Aorta (tissue), 5 donors: ENCODE data around the gene GOLGA8A. TPM values are rescaled to one million over a fixed set of nuclear protein-coding genes. Genes with fewer than 3 reads are reported as not detected.

ENCODE experiments used
- ATAC-seq: fragments of 200-7000 bp; cut with Tn5 transposase; one replicate; pipeline ENCODE4 v1.9.1; 2022; ENCODE audit warnings: moderate library complexity; ENCODE audit not compliant: low FRiP score
- DNase-seq, 2 donors: peaks; one replicate each; pipeline ENCODE4 v3.0.0-alpha.2; 2020
- H3K27ac ChIP-seq, 2 donors: one replicate each; pipeline ENCODE4 v1.5.1; 2013; ENCODE audit warnings: low read length in 2 of 2, mild to moderate bottlenecking in 2 of 2, moderate library complexity in 2 of 2, control low read depth in 1 of 2, inconsistent platforms in 1 of 2, low read depth in 1 of 2
- H3K27me3 ChIP-seq, 2 donors: one replicate each; pipeline ENCODE4 v1.6.1; 2013; ENCODE audit warnings: control low read depth in 1 of 2, low read length in 1 of 2, mild to moderate bottlenecking in 1 of 2, moderate library complexity in 1 of 2; ENCODE audit not compliant: insufficient read depth in 2 of 2, control insufficient read depth in 1 of 2
- H3K36me3 ChIP-seq, 2 donors: one replicate each; pipeline ENCODE4 v1.6.1; 2013; ENCODE audit warnings: control low read depth in 1 of 2, low read length in 1 of 2, mild to moderate bottlenecking in 1 of 2; ENCODE audit not compliant: insufficient read depth in 2 of 2, control insufficient read depth in 1 of 2
- H3K4me1 ChIP-seq, 2 donors: one replicate each; pipeline ENCODE4 v1.6.1; 2013; ENCODE audit warnings: low read length in 2 of 2, control low read depth in 1 of 2, mild to moderate bottlenecking in 1 of 2, moderate library complexity in 1 of 2; ENCODE audit not compliant: insufficient read depth in 2 of 2, control insufficient read depth in 1 of 2
- H3K4me3 ChIP-seq, 2 donors: one replicate each; pipeline ENCODE4 v1.5.1; 2013; ENCODE audit warnings: low read length in 2 of 2, control low read depth in 1 of 2, mild to moderate bottlenecking in 1 of 2
- H3K9me3 ChIP-seq: one replicate; pipeline ENCODE4 v1.6.1; 2013; ENCODE audit warnings: mild to moderate bottlenecking, low read length; ENCODE audit not compliant: control insufficient read depth
- WGBS, 2 donors: extraction: QIAGEN DNeasy Blood & Tissue Kit; methylation state at CpG; one replicate each; pipeline ENCODE4 v1.1.7; 2013; 5-methylcytosine and 5-hydroxymethylcytosine counted together
- intact Hi-C, 2 donors: fragments of 100-400 bp; cut with DNase I; formaldehyde crosslinking; loops; one replicate each; pipeline versions ENCODE4 v1.14.2 to v1.15.0; 2022
- polyA plus RNA-seq, 2 donors: library from polyadenylated mRNA; stranded (reverse); fragments of 200-250 nt; gene quantifications; one replicate each; pipeline ENCODE4 v1.2.3, GENCODE V29; 2013
- total RNA-seq, 2 donors: library from RNA; stranded (reverse); fragmentation: NEBNext Ultra II Directional; extraction: Animal tissue kit (Norgen Biotek cat#: 25700); gene quantifications; one replicate each; pipeline ENCODE4 v1.2.1, GENCODE V29; 2021
- donor health status: healthy with polysubstance abuse.
- donor health status: Bipolar disorder and iron deficiency.
- donor health status: DM: no; HTN: no; CAD: no.
- donor health status: DM: no; HTN: no; CAD: no.
- donor health status: DM: yes; HTN: yes; CAD: no.

Gene GOLGA8A
- total and polyA plus RNA-seq, 4 donors: 3.6 to 150 (median 100) TPM

DNA sequence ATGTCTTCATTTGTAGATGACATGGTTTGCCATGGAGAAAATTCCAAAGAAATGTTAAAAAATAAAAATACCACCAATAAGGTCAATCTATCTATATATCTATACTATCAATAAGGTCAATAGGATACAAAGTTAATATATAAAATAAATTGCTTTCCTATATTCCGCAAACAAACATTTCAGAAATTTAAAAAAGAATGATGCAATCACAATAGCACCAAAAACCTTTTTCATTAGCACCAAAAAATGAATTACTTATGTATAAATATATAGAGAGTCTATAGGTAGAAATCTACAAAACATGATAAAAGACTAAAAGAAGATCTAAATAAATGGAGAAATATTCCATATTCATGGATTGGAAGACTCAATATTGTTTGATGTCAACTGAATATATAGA lies 22.8 kb upstream of the GOLGA8A start:
- Histone ChIP-seq H3K9me3 (no peaks in the 10 kb centered on the region), H3K36me3 (no peaks in the 10 kb centered on the region), H3K4me1 (no peaks in the 10 kb centered on the region), H3K27ac (no peak overlapping the region), H3K27me3 (no peaks in the 10 kb centered on the region), H3K4me3 (no peak overlapping the region)
- DNase-seq (no peak), ATAC-seq (no peak)
- 93 to 95% methylated on average over 1 of the region's 1 CpG for WGBS, 2 donors
- intact Hi-C loops: no loop called here

- ATAC-seq: no peak
These were observed 19.1 kb upstream of the GOLGA8A start for GRCh38 chr15:34456658-34457057.

GRCh38 chr15:34442891-34443290 lies 5.3 kb upstream of the GOLGA8A start:
- Histone ChIP-seq H3K4me3 (no peak overlapping the region), H3K9me3 (no peaks in the 10 kb centered on the region), H3K27ac (no peak overlapping the region), H3K36me3 (no peaks in the 10 kb centered on the region), H3K27me3 (no peaks in the 10 kb centered on the region), H3K4me1 (no peaks in the 10 kb centered on the region)
- intact Hi-C loops: no loop called here
- ATAC-seq: no peak
- DNase-seq: no peak
- WGBS, 2 donors: 80 to 84% methylated on average over 7 of the region's 7 CpGs

More at GRCh38 chr15:34456658-34457057, 19.1 kb upstream of the GOLGA8A start:
- H3K36me3 ChIP-seq: no peaks in the 10 kb centered on the region
- no peaks in the 10 kb centered on the region for H3K27me3 ChIP-seq
- WGBS, 2 donors: 74 to 81% methylated on average over 9 of the region's 9 CpGs
- no peak overlapping the region for H3K4me3 ChIP-seq
- DNase-seq: no peak
- intact Hi-C loops: no loop called here
- H3K4me1 ChIP-seq: no peaks in the 10 kb centered on the region
- H3K27ac ChIP-seq: no peak overlapping the region
- no peaks in the 10 kb centered on the region for H3K9me3 ChIP-seq

- Histone ChIP-seq H3K27ac (no peak overlapping the region), H3K9me3 (no peaks in the 10 kb centered on the region), H3K4me1 (no peaks in the 10 kb centered on the region), H3K36me3 (no peaks in the 10 kb centered on the region), H3K27me3 (no peaks in the 10 kb centered on the region), H3K4me3 (no peak overlapping the region)
- ATAC-seq: no peak
- intact Hi-C loops: loop anchor here in 1 of 2 donors (10.0 kb wide), 1 partner anchor 75 kb away; no protein-coding TSS in a partner anchor
- WGBS, 2 donors: 80 to 84% methylated on average over 5 of the region's 5 CpGs
- no peak for DNase-seq
These were observed 2.3 kb upstream of the GOLGA8A start for GRCh38 chr15:34439878-34440277.

DNA sequence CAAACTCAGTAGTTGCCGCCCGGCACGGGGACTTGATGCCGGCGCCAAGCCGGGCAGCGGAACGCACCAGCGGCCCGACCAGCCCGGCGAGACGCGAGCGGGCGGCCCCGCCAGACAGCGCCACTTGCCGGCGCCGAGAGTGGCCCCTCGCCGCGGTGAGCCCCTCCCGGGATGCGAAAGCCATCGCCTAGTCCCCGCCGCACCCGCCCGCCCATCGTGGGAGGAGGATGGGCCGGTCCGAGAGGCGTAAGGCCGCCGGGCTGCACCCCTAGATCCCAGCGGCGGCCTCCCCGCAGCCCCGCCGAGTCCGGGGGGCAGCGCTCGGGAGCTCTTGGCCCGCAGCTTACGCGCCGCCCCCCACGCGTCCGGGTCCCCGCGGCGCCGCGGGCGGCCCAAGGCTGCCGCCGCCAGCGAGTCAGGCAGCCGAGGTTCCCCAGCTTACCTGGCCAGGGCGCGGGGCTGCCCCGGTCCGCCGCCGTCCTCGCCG lies 609 bp downstream of the GOLGA8A start:
- WGBS, 2 donors: 0% methylated on average over 45 to 70 of the region's 70 CpGs
- ATAC-seq (no peak), DNase-seq (peak; percentile 63 to 77)
- Histone ChIP-seq H3K36me3 (no peaks in the 10 kb centered on the region), H3K9me3 (no peaks in the 10 kb centered on the region), H3K4me3 (peak overlapping the region; percentile 50 to 56), H3K27me3 (no peaks in the 10 kb centered on the region), H3K4me1 (no peaks in the 10 kb centered on the region), H3K27ac (no peak overlapping the region)
- intact Hi-C loops: loop anchor here in 1 of 2 donors (10.0 kb wide), 1 partner anchor 78 kb away; no protein-coding TSS in a partner anchor

DNA sequence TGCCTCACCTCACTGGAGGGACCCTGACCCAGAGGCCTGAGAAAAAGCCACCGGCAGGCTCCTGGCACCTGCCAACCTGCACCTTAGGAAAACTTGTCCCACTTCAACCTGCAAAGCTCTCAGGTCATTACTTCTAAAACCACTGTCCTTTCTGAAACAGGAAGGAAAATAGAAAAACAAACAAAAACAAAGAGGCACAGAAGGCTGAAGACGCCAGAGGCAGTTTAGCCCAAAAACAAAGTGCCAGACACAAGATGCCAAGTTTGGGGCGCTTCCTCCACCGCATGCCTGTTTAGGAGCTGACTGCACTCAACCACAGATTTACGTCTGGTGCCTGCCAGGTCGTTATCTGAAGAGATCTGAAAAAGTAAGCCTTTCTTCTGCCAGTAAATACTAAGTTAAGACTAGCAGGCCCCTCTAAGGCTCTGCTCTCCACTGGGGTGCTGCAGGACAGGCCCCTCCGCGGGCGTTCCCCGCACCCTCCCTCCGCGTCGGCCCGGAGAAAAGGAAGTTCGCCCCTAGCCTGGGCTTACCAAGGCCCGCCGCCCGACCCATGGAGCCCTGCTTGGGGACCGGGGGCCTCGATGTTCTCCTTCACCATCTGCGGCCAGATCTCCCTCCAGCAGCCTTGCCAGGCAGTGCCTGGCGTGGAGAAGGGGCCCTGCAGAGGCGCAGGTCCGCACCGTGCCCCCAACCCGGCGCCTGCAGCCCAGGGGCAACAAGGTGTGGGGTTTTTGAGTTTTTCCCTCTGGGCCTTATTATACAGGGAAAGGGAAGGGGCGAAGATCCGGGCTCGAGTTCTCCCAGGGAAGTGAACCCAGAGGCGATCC lies 1.3 kb downstream of the GOLGA8A start:
- H3K27ac ChIP-seq: no peak overlapping the region
- ATAC-seq: no peak
- intact Hi-C loops: loop anchor here in 1 of 2 donors (10.0 kb wide), 1 partner anchor 78 kb away; no protein-coding TSS in a partner anchor
- H3K4me3 ChIP-seq: peak overlapping the region; percentile 50 to 56
- no peaks in the 10 kb centered on the region for H3K9me3 ChIP-seq
- peak in 1 of 2 donors; percentile 47 for DNase-seq
- H3K36me3 ChIP-seq: no peaks in the 10 kb centered on the region
- H3K4me1 ChIP-seq: no peaks in the 10 kb centered on the region
- no peaks in the 10 kb centered on the region for H3K27me3 ChIP-seq
- WGBS, 2 donors: 2% methylated on average over 31 of the region's 31 CpGs

GRCh38 chr15:34435658-34436057 lies 1.9 kb downstream of the GOLGA8A start:
- H3K4me3 ChIP-seq: no peak overlapping the region
- intact Hi-C loops: loop anchor here in 1 of 2 donors (10.0 kb wide), 1 partner anchor 79 kb away; no protein-coding TSS in a partner anchor
- no peaks in the 10 kb centered on the region for H3K36me3 ChIP-seq
- H3K4me1 ChIP-seq: no peaks in the 10 kb centered on the region
- ATAC-seq: no peak
- H3K27me3 ChIP-seq: no peaks in the 10 kb centered on the region
- H3K27ac ChIP-seq: no peak overlapping the region
- 67 to 69% methylated on average over 11 of the region's 11 CpGs for WGBS, 2 donors
- DNase-seq: no peak
- H3K9me3 ChIP-seq: no peaks in the 10 kb centered on the region

DNA sequence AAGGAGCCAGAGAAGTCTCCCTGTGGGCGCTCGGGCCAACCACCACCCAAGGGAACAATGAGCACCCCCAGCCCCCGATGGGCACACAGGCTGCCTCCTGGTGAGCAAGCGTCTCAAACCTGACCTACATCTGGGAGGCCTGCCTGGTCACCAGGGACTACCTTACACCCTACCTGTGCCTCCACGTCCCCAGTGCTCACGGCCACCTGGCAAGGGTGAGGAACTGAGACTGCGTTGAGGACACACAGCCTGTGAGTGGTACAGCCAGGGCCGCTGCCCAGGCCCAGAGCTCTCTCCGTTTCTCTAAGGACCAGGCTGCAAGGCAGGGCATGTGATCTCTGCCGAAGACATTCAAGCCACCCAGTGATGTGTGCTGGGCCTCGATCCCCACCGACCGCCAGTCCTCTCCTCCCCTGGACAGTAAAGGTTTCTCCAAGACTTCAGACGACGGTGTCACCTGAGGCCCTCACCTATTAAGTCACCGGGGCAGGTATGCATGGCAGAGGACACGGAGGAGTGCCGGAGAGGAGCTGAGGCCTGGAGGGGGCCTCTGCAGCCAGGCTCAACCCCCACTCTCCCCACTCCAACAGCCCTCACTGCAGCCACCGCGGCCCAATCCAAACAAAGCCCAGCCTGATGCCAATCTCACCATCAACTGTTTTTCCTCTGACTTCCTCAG lies 2.8 kb downstream of the GOLGA8A start:
- Histone ChIP-seq H3K27me3 (no peaks in the 10 kb centered on the region), H3K36me3 (no peaks in the 10 kb centered on the region), H3K4me1 (no peaks in the 10 kb centered on the region), H3K9me3 (no peaks in the 10 kb centered on the region), H3K27ac (no peak overlapping the region), H3K4me3 (no peak overlapping the region)
- ATAC-seq: no peak
- peak in 1 of 2 donors; percentile 44 for DNase-seq
- intact Hi-C loops: loop anchor here in 1 of 2 donors (10.0 kb wide), 1 partner anchor 80 kb away; no protein-coding TSS in a partner anchor
- 81 to 85% methylated on average over 20 of the region's 20 CpGs for WGBS, 2 donors
